ENCODE results near the gene BECN2. TPM values are rescaled to one million over a fixed set of nuclear protein-coding genes. Genes with fewer than 3 reads are reported as not detected.

Gene BECN2
- total RNA-seq, 4 donors from 2014 or later = not detected

DNA sequence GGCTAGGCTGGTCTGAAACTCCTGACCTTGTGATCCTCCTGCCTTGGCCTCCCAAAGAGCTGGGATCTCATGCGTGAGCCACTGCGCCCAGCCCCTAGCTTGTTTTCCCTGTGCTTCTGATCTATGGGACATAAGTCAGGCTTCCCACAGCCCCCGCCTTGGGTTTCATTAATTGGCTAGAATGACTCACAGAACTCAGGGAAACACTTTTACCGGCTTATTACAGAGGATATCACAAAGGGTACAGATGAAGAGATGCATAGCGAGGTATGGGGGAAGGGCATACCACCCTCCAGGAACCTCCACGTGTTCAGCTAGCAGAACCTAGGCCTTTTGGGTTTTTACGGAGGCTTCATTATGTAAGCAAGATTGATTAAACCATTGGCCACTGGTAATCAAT is 42.9 kb downstream of the BECN2 start:
- Histone ChIP-seq H3K9me3 (no peaks in the 10 kb centered on the region), H3K4me1 (peaks cover 0 to 22% (median 7%) of the 10 kb centered on the region in 4 donors), H3K36me3 (no peaks in the 10 kb centered on the region), H3K27ac (no peak overlapping the region), H3K4me3 (no peak overlapping the region), H3K27me3 (no peaks in the 10 kb centered on the region)
- DNase-seq (ENCODE audit: low spot score in 2 of 2) = no peak
- WGBS, 2 donors = 85 to 92% methylated on average over 7 of the region's 7 CpGs
- TF ChIP-seq, protein P1, sequence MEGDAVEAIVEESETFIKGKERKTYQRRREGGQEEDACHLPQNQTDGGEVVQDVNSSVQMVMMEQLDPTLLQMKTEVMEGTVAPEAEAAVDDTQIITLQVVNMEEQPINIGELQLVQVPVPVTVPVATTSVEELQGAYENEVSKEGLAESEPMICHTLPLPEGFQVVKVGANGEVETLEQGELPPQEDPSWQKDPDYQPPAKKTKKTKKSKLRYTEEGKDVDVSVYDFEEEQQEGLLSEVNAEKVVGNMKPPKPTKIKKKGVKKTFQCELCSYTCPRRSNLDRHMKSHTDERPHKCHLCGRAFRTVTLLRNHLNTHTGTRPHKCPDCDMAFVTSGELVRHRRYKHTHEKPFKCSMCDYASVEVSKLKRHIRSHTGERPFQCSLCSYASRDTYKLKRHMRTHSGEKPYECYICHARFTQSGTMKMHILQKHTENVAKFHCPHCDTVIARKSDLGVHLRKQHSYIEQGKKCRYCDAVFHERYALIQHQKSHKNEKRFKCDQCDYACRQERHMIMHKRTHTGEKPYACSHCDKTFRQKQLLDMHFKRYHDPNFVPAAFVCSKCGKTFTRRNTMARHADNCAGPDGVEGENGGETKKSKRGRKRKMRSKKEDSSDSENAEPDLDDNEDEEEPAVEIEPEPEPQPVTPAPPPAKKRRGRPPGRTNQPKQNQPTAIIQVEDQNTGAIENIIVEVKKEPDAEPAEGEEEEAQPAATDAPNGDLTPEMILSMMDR (IDR thresholded peaks at IDR 0.05) = no peak
- no peak for TF ChIP-seq POLR2A (IDR thresholded peaks at IDR 0.05)
- no peak for TF ChIP-seq EP300 (IDR thresholded peaks at IDR 0.05)

DNA sequence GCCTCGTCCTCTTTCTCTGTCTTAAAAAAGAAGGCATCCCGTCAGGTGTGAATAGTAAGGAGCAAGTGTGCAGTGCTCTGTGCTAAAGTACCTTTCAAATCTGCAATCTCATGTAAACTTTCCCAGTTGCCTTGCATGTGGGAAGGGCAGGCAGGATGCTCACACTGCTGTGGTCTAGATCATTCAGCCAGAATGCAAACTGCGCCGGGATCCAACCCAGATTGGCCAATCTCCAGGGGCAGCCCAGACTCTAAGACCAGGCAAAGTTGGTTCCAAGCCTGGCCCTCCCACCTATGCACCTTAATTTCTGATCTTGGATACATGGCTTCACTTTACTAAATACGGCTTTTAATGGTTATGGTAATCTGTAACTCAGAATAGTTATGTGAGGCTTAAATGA is 44.5 kb downstream of the BECN2 start:
- no peak for DNase-seq (ENCODE audit: low spot score in 2 of 2)
- 77 to 78% methylated on average over 5 of the region's 5 CpGs for WGBS, 2 donors
- no peaks in the 10 kb centered on the region for H3K36me3 ChIP-seq
- H3K27ac ChIP-seq = peak overlapping the region in 1 of 4 donors; percentile 17
- H3K4me3 ChIP-seq = no peak overlapping the region
- no peaks in the 10 kb centered on the region for H3K27me3 ChIP-seq
- no peaks in the 10 kb centered on the region for H3K9me3 ChIP-seq
- peaks cover 0 to 22% (median 7%) of the 10 kb centered on the region in 4 donors for H3K4me1 ChIP-seq
- TF ChIP-seq EP300 (IDR thresholded peaks at IDR 0.05) = no peak
- no peak for TF ChIP-seq POLR2A (IDR thresholded peaks at IDR 0.05)
- TF ChIP-seq, protein P1 (IDR thresholded peaks at IDR 0.05) = no peak

- H3K4me3 ChIP-seq = no peak overlapping the region
- no peak for DNase-seq (ENCODE audit: low spot score in 2 of 2)
- 67 to 74% methylated on average over 4 of the region's 4 CpGs for WGBS, 2 donors
- peak overlapping the region in 1 of 4 donors; percentile 17 for H3K27ac ChIP-seq
- H3K27me3 ChIP-seq = no peaks in the 10 kb centered on the region
- no peaks in the 10 kb centered on the region for H3K36me3 ChIP-seq
- H3K4me1 ChIP-seq = peaks cover 0 to 22% (median 7%) of the 10 kb centered on the region in 4 donors
- TF ChIP-seq EP300 (IDR thresholded peaks at IDR 0.05) = no peak
- TF ChIP-seq POLR2A (IDR thresholded peaks at IDR 0.05) = no peak
- TF ChIP-seq, protein P1 (IDR thresholded peaks at IDR 0.05) = no peak
- no peaks in the 10 kb centered on the region for H3K9me3 ChIP-seq
Measured at GRCh38 chr1:242002510-242002909, 44.9 kb downstream of the BECN2 start.

- H3K27ac ChIP-seq = peak overlapping the region in 1 of 4 donors; percentile 52
- WGBS, 2 donors = 86 to 89% methylated on average over 5 of the region's 5 CpGs
- TF ChIP-seq, protein P1 (IDR thresholded peaks at IDR 0.05) = no peak
- no peak for TF ChIP-seq EP300 (IDR thresholded peaks at IDR 0.05)
- no peak for TF ChIP-seq POLR2A (IDR thresholded peaks at IDR 0.05)
- no peaks in the 10 kb centered on the region for H3K36me3 ChIP-seq
- H3K4me3 ChIP-seq = no peak overlapping the region
- H3K27me3 ChIP-seq = no peaks in the 10 kb centered on the region
- DNase-seq (ENCODE audit: low spot score in 2 of 2) = no peak
- H3K4me1 ChIP-seq = peaks cover 0 to 8% (median 0%) of the 10 kb centered on the region in 4 donors
- no peaks in the 10 kb centered on the region for H3K9me3 ChIP-seq
Measured at GRCh38 chr1:242004751-242005495, 47.4 kb downstream of the BECN2 start.

DNA sequence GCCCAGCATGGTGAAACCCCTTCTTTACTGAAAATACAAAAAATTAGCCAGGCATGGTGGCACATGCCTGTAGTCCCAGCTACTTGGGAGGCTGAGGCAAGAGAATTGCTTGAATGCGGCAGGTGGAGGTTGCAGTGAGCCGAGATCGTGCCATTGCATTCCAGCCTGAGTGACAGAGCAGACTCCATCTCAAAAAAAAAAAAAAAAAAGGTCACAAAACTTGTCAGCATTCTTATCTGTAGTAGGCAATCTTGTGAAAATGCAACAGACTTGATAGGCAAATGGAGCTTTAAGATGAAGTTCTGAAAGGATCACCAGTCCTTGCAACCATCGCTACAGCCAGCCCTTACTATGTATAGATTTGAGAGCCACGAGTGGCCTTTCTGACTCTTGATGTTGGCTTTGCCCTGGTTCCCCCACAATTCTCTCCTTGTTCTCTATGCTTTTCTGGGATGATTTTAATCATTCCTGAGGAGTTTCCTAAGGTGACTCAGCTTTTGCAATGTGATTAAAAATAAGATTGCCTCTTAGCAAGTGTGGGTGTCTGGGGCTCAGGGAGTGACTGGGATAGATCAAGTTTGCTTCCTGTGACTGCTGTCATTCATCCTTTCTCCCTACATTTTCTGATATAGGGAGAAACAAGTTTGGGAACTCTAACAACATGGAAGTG is 48.4 kb downstream of the BECN2 start:
- Histone ChIP-seq H3K9me3 (no peaks in the 10 kb centered on the region), H3K4me3 (no peak overlapping the region), H3K27me3 (no peaks in the 10 kb centered on the region), H3K27ac (no peak overlapping the region), H3K4me1 (peaks cover 0 to 8% (median 0%) of the 10 kb centered on the region in 4 donors), H3K36me3 (no peaks in the 10 kb centered on the region)
- DNase-seq (ENCODE audit: low spot score in 2 of 2) = no peak
- TF ChIP-seq, protein P1 (IDR thresholded peaks at IDR 0.05) = no peak
- no peak for TF ChIP-seq EP300 (IDR thresholded peaks at IDR 0.05)
- TF ChIP-seq POLR2A (IDR thresholded peaks at IDR 0.05) = no peak
- WGBS, 2 donors = 68 to 72% methylated on average over 5 of the region's 5 CpGs
